ENCODE results near the gene HOXA11.

The HOXA11 gene

DNA sequence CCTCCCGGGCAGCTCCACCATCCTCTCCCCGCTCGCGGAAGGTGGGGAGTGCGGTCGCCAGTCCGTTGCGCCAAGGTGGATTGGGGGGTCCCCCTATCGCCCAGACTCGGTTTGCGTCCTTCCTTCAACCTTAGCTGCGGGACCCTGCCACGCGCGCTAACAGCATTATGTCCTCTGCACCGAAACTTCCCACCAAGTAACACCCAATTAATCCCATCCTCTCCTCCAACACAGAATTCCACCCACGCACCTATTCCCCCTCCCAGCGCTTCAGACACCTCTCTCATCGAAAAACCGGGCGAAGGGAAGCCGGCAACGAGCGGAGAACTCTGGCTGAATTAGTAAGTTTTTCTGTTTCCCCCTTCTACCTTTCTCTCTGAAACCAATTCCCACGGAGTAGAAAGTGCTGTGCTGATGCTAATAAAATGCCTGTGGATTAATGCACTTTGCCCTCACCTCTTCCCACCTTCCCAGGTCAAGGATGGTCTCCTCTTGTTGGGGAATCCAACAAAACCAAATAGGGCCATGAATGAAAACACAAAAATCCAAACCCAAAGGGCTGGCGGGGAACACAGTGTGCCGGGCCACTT is 33.6 kb downstream of the HOXA11 start:
- TF ChIP-seq CTCF (conservative IDR thresholded peaks at IDR 0.05; ENCODE audit: control insufficient read depth, insufficient read depth, low read depth, low read length): no peak
- H3K4me3 ChIP-seq (ENCODE audit: control insufficient read depth, low read depth, low read length): peak overlapping the region; percentile 72
- peak; percentile 22 for DNase-seq (ENCODE audit: low read depth)

DNA sequence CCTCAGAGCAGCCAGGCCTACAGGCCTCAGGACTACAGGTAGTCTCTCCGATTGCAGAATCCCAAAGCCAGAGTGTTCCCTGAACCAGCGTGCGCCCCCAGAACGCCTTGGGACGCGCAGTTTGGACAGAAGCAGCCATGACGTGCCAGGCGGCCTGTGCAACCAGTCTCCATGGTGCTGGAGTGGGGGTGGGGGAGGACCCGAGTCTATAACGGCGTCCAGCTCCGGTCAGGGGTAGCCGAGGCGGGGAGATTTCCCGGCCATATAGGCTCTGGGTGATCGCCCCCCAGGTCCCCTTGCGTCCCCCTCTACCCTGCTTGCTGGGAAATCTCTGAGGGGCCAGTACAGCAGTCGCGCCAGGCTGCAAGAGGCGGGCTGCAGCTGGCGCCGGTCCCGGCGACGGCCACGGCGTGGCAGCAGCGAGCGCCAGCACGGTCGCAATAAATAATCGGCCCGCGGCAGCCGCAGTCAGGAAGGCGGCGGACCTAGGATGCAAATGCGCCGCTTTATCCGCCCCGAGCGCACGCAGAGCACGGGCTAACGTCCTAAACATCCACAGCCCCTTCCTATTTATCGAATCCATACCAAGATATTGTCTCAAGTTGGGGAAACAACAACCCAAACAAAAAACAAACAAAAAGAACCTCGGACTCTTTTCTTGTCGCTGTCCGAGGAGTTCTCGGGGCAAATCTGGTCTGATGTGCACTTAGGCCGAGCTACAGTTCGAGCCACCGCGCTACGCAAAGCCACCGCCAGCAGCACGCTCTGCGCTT is 34.3 kb downstream of the HOXA11 start:
- DNase-seq (ENCODE audit: low read depth): peak; percentile 81
- H3K4me3 ChIP-seq (ENCODE audit: control insufficient read depth, low read depth, low read length): peak overlapping the region; percentile 72
- TF ChIP-seq CTCF (conservative IDR thresholded peaks at IDR 0.05; ENCODE audit: control insufficient read depth, insufficient read depth, low read depth, low read length): no peak

DNA sequence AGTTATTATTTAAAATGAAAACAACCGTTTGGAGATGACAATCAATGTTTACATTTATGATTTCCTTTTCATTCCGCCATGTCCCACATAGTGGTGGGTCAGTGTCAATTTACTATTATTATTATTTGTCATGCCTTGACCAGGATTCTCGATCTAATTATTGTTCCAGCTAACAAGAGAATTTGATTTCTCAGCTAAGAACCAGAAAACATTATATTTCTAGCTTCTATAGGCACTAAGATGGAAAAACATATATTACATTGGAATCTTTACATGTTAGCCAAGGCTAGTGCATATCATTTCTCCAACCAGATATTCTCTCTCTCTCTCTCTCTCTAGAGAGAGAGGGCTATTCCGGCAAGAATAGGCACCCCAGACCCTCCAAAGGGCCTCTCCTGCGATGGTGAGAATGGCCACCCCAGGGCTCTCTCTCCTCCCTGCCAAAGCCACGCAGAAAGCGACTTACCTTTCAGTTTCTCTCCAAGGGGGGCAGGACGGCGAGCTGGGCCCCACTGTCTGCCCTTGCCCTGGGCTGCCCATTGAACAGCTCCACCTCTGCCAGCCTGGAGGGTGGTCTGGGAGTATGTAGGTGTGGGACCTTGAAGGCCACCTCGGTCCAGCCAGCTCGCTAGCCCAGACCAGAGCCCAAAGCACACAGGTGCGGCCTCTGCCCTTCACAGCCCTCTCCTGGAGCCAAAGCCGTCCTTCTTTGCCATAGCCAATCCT is 35.0 kb downstream of the HOXA11 start:
- peak overlapping the region; percentile 72 for H3K4me3 ChIP-seq (ENCODE audit: control insufficient read depth, low read depth, low read length)
- DNase-seq (ENCODE audit: low read depth): no peak

DNA sequence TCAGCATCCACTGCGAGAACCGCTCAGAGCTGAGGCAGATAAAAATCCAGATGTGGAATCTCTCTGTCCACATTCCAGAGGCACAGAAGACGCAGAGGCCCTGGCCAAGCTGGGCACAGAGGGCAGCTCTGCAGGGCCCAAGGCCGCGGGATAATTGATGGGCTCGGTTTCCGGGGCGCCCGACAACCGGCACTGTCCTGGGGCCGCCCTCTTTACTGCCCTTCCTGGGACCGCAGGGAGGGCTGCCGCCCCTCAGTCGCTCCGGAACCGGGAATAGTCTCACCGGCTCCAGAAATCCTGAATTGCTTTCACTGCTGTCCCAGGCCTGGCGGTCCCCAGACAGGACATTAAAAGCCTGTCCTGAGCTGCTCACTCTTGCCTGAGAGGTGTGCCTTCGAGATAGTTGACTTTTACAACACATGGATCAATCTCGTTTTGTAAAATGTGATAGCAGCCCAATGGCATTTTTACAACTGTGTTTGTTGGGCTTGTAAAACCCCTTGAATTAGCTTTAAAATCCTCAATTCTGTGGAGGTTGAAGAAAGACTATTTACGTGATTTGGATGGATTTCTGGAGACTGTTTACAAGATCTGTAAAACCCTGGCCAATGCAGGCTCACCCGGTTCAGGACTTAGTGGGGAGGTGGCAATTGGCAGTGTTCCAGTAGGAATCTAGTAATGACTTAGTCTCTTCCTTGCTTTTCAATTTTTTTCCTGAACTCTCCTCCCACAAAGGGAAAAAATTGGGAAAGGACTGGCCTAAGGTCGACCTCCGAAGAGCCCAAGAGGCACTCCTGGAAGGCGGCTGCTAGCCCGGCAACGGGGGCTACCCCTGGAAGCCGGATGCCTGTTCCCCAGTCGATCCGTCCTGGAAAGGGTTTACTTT is 36.0 kb downstream of the HOXA11 start:
- no peak for TF ChIP-seq CTCF (conservative IDR thresholded peaks at IDR 0.05; ENCODE audit: control insufficient read depth, insufficient read depth, low read depth, low read length)
- H3K4me3 ChIP-seq (ENCODE audit: control insufficient read depth, low read depth, low read length): peak overlapping the region; percentile 72
- DNase-seq (ENCODE audit: low read depth): peak; percentile 80

More for the DNA sequence above, 35.0 kb downstream of the HOXA11 start:
- TF ChIP-seq CTCF (conservative IDR thresholded peaks at IDR 0.05; ENCODE audit: control insufficient read depth, insufficient read depth, low read depth, low read length): no peak

DNA sequence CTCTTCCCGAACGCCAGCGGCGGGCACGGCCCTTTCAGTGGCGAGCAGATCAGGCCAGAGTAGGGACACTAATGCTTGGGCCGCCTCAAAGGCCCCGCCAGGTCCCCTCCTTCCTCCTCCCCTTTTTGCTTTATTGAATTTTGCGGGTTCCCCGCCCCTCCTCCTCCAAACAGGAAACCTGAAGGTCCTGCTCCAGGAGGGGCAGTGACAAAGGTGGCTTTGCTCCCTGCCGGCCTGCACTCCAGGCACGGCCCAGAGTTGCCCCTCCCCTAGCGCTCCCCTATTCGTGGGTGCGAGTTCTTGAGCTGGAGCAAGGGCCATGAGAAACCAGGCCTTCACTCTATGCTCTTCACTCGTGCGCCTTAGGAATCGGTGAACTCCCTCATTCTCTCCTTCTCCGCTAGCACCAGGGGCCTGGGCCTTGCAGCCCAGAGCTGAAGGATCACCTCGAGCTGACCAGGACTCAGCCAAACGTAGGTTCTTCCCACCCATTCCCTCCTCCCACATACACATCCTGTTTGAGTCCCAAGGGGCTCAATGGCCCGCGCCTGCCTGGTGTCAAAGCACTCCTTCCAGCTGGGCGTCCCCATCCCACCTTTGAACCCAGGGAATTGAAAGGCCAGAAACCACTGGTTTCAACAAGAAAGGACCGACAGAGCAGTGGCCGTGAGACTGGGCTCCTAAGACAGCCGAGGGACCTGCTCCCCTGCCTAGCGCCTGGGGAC is 36.8 kb downstream of the HOXA11 start:
- DNase-seq (ENCODE audit: low read depth): peak; percentile 68
- no peak for TF ChIP-seq CTCF (conservative IDR thresholded peaks at IDR 0.05; ENCODE audit: control insufficient read depth, insufficient read depth, low read depth, low read length)
- peak overlapping the region; percentile 72 for H3K4me3 ChIP-seq (ENCODE audit: control insufficient read depth, low read depth, low read length)
